GM18951 (cell line): ENCODE measurements around the gene ADSS1.

Experiments
- POLR2A ChIP-seq: IDR thresholded peaks from 4 replicates; pipeline ENCODE4 v1.6.1; 2011; ENCODE audit warnings: mild to moderate bottlenecking; ENCODE audit not compliant: insufficient read length, insufficient read depth; ENCODE audit errors: extremely low read depth
- in situ Hi-C: fragments of 300-500 bp; cut with MboI; formaldehyde crosslinking; loops from one replicate; pipeline ENCODE4 v1.12.0; 2022; ENCODE audit warnings: low sequenced_read_pairs, mixed read lengths, inconsistent platforms; ENCODE audit not compliant: unreplicated experiment

Gene ADSS1

DNA sequence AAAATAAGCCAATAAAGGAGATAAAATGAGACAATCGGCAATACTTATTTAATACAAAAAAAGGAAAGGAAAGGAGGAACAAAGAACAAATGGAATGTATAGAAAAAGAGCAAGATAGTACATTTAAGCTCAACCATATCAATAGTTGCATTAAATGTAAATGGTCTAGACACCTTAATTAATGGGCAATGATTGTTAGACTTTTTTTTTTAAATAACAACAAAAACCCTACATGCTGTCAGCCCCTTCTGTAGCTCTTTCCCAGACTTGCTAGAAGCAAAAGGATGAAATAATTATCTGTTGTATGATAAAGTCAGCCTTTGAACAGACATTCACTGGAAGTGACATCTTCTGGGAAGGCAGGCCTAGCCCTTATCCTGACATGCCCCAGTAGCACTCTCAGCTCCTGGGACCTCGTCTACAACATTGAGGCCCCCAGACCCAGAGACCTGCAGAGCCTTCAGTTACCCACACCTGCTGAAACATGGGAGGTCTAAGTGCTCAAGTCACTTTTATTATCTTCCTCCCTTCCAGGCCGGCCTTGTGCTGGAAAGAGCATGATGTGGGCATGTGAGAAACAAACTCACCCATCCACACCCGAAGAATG lies 42.3 kb downstream of the ADSS1 start:
- no peak for TF ChIP-seq POLR2A
- in situ Hi-C loops: no loop called here

DNA sequence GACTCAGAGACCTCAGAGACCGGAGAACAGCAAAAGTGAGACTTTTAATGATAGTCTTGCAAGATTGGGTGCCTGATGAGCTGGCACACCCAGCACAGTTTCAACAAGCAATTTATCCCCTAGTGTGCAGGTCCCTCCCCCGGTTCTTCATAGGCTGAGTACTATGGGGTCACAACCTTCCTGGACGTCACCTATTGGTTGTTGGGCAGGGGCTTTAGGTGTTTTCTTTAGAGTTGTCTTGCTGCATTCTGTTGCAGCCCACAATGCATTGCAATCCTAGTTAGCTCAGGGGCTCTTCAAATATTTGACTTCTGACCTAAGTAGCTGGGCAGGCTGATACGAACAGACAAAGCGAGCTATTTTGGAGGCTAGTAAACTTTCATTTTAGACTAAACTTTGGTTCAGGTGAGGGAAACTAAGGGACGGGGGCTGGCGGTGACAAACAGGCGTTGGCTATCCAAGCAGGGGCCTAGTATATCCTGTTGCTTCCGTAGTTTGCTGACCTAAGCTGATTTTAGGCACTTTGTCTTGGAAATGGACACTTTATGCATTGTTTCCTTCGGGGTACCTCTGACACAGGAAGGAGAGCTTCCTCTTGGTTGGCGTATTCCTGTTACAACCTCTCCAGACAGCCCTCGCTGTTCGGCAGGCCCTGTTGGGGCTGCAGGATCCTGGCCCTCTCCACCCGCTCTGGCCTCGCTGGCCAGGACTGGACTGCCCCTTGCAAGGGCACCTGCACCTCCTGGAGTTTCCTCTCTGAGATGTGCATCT lies 43.0 kb downstream of the ADSS1 start:
- in situ Hi-C loops: no loop called here
- TF ChIP-seq POLR2A: no peak

DNA sequence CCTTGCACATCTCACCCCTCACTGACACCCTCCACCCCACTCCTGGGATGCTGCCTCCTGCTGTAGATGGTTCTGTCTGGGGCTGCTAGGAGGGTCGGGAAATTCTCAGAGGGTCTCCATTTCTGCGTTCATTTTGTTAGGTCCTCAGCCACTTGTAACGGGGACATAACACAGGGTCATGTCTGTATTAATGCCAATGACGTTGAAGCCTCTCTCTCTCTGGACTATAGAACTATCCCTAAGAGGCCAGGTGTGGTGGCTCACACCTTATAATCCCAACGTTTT lies 43.5 kb downstream of the ADSS1 start:
- in situ Hi-C loops: no loop called here
- no peak for TF ChIP-seq POLR2A

DNA sequence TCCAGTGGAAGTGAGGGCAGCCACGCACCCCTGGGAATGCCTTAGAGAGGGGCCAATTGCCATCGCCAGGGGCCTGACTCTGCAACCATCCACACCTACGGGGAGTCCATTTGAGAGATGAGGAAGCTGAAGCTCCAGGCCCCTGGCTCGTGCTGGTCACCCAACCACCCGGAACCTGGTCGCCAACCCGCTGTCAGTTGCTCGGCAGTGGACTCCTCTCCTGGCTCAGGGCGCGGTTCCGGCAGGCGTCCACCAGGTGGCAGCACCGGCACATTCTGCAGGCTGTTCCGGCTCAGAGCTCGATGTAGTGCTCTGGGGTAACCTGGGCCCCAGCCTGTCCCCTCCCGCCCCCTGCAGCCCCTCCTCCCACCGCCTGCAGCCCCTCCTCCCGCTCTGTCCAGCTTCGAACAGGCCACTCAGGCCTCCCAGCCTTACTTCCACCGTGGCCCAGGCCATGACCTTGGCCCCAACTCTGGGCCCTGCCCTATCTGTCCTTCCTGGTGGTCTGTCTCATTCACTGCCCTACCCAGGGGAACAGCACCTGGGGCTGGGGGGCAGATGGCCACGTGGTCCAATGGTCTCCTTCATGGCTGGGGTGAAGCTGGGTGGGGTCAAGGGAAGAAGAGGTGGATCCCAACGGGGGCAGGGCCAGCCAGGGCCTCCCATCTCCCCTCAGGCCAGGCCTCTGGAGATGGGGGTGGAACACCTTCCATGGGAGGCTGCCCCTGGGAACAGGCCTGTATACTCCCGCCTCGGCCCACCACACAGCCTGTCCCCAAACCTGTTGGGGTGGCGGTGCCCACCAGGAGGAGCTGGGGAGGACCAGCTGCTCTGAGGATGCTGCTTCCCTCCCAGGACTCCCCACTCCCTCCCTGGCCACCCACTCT lies 44.7 kb downstream of the ADSS1 start:
- TF ChIP-seq POLR2A: no peak
- in situ Hi-C loops: no loop called here

DNA sequence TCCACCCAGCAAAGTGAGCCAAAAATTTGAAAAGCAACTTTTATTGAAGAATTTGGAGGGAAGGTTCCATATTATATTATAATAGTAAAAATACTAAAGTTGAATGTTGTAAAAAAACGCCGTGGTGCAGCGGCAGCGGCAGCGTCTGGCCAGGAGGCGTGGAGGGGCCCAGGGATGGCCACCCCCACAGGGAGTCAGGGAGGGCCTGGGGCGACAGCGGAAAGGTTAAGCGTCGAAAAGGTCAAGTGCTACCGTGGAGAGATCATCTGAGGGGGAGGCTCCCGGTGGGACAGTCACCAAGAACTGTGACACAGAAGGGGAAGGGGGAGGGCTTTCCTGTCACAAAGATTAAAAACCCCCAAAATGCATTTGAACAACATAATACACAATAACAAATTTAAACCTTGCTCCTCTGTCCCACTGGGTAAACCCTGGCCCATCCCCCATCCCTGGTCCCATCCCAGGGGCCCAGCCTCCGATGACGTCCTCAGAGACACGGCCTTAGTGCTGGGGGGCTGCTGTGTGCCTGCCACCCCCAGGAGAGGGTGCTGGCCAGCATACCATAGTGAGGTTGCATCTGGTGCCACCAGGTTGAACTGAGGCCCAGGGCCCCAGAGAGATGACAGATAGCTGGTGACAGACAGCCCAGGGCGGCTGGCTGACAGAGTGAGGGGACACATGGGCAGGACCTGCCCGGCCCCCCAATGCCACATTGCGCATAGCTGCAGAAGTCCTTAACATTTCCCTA lies 45.5 kb downstream of the ADSS1 start:
- in situ Hi-C loops: no loop called here
- TF ChIP-seq POLR2A: no peak

DNA sequence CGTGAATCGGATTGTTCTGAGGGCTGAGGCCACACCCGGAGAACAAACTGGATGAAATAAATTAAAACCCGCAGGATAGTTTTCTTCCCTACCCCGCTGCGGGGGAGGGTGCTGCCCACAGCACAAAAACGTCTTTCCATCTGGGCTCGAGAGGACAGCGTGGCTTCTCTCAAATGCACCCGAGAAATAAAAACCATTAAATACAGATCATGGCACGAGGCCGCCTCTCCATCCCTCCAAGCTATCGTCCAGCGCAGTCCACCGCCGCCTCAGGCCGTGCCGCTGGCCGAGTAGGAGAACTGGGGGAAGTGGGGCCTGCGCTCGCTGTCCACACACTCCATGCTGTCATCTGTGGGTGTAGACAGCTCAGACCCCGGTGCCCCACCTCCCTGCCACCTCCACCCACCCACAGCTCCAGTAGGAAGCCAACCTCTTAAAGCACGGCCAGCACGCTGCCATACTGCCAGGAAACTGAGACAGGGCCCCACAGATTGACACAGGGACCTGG lies 46.1 kb downstream of the ADSS1 start:
- in situ Hi-C loops: no loop called here
- TF ChIP-seq POLR2A: no peak

DNA sequence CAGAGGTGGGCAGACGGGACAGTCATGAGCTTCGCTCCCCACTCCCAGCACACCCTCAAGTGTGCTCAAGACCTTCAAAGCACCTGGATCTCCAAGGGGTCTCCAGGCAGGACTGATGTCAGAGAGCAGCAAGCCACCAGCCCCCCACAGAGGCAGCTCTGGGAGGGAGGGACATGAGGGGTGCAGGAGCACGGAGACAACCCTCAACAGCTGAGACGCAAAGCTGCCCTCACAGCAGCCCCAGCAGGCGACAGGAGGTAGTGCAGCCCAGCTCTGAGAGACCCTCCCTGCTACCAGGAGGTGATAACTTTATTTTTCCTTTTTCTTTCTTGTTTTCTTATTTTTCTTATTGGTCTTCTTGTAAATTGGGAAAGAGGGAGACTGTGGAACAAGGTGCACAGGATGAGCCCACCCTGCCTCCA lies 46.8 kb downstream of the ADSS1 start:
- TF ChIP-seq POLR2A: no peak
- in situ Hi-C loops: no loop called here

DNA sequence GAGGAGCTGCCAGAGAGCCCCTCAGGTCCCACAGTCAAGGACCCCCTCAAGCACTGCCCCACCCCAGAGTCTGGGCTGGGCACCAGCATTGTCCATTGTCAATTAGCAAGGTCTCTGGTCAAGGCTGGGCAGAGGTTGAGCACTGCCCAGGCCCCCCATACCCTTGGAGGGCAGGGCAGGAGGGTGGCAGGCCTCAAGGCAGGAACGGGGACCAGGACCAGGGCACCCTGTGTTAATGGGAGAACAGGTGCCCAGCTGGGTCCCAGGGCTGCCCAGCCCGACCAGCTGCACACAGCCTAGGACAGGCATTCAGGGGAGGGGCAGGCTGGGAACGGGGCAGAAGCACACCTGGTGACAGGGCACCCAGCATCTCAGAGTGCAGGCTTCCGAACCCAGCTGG lies 47.3 kb downstream of the ADSS1 start:
- in situ Hi-C loops: no loop called here
- no peak for TF ChIP-seq POLR2A

DNA sequence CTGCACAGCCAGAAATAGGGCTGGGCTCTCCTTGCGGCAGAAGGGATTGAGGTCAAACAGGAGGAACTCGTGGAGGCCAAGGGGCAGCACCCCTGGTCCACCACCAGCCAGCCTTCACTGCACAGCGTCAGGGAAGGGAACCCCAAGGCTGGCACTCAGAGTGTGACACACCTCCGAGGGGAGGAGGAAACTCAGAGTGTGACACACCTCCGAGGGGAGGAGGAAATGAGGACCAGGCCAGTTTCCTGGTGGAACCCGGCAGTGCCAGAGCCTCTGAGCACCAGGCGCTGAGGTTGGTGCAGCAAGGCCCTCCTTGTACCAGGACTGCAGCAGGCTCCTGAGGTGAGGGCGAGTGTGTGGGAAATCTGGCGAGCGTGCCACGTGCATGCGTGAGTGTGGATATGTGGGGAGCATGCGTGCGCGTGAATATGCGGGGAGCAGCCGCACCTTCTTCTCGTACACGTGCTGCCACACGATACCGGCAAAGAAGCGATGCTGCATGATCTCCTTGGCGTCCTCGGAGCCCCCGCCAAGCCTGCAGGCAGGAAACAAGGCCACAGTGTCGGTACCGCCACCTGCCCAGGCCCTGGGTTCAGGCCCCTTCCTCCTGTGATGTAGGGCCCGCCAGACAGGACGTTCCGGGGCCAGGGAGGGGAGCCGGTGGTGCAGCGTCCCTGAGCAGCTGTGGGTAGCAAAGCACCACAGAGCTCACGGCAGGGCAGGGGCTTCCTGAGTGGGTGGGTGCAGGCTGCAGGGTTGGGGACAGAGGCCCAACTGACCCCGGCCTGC lies 48.1 kb downstream of the ADSS1 start:
- no peak for TF ChIP-seq POLR2A
- in situ Hi-C loops: no loop called here

DNA sequence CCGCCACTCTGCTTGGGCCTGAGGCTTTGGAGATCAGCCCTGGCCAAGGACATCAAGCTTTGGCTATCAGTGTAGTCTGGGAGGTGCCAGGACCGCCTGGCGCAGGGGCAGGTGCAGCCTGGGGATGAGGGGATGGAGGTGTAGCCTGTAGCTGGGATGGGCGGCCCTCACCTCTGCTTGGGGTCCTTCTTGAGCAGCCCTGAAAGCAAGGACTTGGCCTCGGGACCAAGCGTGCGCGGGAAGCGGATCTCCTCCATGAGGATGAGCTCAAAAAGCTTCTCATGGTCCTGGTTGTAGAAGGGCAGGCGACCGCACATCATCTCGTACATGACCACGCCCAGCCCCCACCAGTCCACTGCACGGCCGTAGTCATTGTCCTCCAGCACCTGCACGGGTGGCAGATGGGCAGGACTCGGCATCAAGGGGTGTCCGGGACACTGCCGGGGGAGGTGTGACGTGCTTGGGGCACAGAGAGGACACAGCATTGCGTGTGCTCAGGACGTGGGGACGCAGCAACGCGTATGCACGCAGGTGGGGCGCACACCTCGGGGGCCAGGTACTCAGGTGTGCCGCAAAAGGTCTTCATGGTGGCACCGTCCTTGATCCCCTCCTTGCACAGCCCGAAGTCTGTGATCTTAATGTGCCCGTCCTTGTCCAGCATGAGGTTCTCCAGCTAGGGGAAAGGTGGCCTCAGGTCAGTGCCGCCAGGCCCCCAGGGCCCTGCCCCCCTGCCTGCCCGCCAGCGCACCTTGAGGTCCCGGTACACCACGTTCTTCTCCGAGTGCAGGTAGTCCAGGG lies 48.9 kb downstream of the ADSS1 start:
- TF ChIP-seq POLR2A: no peak
- in situ Hi-C loops: no loop called here
